ENCODE measurements around the gene CYSTM1.

DNA sequence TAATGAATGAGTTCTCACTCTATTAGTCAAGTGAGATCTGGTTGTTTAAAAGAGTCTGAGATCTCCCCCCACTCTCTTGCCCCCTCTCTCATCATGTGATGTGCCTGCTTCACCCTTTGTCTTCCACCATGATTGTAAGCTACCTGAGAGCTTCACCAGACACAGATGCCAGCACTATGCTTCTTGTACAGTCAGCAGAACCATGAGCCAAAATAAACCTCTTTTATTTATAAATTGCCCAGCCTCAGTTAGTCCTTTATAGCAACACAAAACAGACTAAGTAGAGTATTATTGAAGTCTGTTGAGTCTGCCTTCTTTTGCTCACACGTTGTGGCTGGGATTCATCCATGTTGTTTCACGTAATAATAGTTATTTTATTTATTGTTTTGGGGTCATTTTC lies 14.3 kb downstream of the CYSTM1 start:
- TF ChIP-seq POLR2A (IDR thresholded peaks at IDR 0.05; ENCODE audit: low read length) (no peak), ZC3H11A (IDR thresholded peaks at IDR 0.05) (no peak), CTCF (IDR thresholded peaks at IDR 0.05) (no peak), RAD21 (conservative IDR thresholded peaks at IDR 0.05 in 1 of 2, IDR thresholded peaks at IDR 0.05 in 1 of 2) (no peak), ZFP36 (IDR thresholded peaks at IDR 0.05; ENCODE audit: borderline replicate concordance, partially characterized antibody) (no peak), SMC3 (IDR thresholded peaks at IDR 0.05) (no peak), JUNB (IDR thresholded peaks at IDR 0.05) (no peak), JUN (IDR thresholded peaks at IDR 0.05) (no peak), SREBF2 (IDR thresholded peaks at IDR 0.05) (no peak), RCOR1 (IDR thresholded peaks at IDR 0.05; ENCODE audit: low read depth, low read length) (no peak)

All from A549 (cell line).